NOMO-1 (cell line): ENCODE results near the gene EHD1.
A peak's percentile ranks its signal among the peaks of the same experiment; 100 is the strongest.

Experiments used
- DNase-seq, 2 experiments: peaks; one replicate each; lab custom pipeline; 2025; ENCODE audit not compliant: unreplicated experiment in 2 of 2; lab: John Stamatoyannopoulos, UW

The EHD1 gene

DNA sequence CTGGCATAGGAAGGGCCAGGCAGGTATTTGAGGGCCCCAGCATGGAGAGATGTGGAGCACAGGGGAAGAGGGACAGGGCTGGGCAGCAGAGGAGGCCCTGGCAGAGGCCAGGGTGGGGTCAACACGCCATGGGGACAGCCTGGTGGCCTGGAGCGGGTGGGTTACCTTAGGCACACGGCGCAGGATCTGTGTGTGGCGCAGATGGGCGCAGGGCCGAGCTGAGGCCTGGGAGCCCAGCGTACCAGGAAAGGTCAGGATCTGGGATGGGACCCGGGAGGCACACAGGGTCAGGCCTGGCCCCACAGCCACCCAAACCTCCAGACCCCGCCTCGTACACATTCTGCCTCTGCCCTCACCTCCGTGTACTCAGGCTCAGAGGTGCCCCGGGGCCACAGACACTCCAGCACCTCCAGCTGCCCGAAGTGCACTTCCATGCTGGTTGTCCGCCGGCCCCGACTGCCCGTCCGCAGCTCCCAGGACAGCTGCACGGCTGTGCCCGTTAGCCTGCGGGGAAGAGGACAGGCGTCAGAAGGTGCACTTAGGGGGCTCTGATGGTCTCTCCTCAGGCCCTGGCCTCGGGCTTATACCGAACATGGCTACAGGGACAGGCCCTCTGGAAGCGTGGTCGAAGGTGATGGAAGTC is 32.2 kb upstream of the EHD1 start:
- no peak for DNase-seq

DNA sequence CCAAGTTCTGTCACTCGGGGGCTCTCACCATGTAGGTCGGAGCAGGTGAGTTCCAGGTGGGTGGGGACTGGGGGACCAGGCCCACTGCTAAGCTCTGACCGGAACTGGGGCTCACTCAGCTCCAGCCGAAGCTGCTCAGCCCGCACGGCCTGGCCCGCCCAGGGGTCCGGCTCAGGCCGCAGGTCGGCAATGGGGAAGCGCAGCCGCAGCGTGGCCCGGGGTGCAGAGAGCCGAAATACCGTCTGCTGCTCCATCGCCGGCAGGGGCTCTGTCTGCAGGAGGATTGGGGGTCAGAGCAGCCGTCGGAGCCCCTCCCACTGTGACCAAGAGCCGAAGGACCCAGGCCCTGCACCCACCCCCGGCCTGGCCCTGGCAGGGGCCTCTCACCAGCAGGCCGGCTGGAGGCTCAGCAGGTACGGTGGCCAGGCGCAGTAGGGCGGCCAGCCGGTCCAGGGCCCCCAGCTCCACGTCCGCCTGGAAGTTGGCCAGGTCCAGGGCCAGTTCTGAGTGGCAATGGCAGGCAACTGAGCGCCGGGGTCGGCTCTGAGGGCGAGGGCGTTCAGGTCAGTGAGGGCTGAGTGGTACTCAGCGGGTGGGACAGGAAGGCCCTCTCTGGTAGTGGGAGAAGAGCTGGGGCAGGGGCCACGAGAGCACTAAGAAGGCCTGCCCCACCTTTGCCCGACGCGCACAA is 31.4 kb upstream of the EHD1 start:
- DNase-seq, result no peak

DNA sequence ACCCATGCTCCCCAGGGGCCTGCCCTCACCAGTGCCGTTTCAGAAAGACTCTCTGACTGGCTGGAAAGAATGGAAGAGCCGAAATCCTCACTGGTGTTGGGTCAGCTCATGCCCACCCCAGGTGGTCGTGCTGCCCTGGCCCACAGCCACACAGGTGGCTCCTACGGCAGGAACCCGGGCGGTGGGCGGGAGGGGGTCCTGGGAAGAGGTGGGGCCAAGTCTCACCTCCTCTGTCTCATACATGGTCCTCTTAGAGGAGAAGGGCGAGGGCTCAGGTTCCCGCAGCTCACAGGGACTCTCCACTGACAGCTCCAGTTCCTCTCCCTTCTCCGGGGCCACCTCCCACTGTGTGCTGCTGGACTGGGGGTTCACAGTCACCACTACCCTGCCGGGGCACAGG is 30.3 kb upstream of the EHD1 start:
- no peak for DNase-seq

DNA sequence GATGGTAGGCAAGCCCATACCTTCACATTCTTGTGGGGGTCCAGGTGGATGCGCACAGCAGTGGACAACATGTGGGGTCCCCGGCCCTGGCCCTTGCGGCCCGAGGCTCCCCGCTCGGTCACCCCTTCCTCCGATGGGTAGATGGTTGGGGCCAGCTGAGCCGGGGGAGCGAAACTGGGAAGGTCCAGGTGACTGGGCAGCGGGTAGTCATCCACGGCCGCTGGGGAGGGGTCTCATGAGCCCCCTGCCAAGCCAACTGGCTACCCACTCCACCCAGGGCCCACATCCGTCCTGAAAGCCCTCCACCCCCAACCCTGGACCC is 27.9 kb upstream of the EHD1 start:
- DNase-seq, result no peak

DNA sequence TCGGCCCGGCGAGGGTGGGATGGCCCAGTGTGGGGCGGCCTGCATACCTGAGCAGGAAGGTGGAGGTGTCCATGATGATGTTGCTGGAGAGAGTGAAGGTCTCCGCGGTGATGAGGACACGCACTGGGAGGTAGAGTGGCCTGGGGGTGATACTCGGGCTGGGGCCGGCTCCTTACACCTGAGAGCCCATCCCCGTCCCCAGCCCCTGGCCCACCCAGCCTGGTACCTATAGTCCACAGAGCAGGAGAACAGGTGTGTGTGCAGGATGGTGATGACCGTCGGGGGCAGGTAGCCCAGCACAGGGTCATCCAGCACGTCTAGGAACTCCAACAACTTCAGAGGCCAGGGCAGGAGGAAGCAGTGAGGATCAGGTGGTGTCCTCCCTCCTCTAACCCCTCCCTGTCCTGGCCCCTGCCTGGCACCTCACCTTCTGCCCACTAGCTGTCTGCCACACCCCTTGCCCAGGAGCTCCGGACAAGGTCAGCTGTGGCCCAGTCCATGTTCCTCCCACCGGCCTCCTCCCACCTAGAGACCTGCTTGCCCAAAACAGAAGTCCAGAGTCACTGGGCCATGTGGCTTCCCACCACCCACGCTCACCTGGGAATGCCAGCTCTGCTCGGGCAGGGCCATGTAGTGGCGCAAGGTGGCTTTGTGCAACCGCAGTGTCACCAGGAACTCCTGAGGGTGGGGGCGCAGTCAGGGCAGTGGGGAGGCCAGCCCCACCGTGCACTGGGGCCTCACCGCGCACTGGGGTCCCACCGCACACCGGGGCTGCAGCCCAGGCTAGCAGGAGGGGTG is 27.3 kb upstream of the EHD1 start:
- no peak for DNase-seq

DNA sequence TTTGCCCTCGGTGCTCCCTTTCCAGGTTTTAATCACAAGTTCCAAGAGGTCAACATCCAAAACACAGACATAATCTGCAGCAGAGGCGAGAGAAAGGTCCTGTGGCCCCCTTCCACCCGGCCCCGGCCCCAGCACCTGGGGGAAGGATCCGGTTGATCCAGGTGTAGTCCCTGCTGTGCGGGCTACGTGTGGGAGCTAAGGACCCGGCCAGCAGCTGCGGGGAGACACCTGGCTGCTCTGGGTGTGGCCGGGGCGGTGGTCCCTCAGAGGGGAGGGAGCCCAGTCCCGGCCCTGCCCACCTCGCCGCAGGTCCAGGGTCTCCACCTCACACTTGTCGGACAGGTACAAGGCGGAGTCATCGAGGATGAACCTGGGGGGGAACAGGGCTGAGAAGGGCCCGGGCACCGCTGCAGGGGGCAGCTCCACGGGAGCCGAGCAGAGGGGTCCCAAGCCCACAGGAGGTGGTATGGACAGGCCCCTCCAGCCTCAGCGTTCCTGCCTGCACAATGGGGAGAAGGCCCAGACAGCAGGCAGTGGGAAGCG is 24.9 kb upstream of the EHD1 start:
- no peak for DNase-seq

DNA sequence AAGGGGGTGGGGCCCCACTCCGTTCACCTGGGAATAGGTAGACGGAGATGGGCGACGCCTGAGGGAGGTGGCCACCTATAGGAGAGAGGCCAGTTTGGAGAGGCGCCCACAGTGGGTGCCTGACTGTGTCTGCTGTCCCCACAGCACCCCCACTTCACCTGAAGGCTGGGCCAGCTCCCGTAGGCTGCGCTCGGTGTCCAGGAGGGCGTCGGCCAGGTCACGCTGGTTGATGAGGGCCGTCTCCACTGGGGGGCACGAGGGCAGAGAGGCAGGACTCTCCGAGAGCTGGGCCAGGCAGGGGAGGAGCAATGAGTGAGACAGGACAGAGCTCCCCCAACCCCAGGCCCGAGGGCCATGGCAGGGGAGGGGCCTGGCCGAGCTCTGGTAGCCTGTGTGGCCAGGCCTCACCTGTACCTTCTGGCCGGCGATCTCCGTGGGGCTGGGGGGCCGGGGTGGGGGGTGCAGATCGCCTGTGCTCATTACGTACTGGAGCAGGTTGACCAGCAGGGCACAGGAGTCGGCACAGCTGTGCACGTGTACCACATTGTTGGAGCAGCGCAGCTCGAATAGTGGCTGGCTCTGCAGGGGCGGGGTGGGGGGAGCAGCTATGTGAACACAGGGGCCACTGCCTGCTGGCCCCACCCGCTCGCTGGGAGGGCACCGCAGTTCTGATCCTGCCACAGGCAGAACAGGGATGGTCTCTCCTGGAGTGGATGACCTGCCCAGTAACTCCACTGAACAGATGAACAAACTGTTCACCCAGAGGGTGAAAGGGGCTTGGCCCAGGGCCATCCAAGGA is 23.9 kb upstream of the EHD1 start:
- DNase-seq, result no peak

DNA sequence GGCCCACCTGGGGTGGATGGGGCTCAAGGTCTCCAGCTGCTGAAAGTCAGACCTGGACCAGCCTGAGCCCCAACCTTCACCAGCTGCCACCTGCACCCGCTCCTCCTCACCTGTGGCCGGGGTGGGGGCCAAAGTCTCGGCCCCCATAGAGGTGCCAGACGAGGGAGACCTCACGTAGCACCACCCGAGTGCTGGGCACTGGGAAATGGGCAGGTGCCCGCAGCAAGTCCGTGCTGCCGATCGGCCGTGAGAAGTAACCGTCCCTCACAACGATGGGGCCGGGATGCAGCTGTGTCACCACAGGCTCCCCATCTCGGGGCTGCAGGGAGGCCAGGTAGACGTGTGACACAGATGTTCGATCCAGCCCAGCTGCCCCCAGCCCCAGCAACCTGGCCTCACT is 22.4 kb upstream of the EHD1 start:
- DNase-seq, result no peak

DNA sequence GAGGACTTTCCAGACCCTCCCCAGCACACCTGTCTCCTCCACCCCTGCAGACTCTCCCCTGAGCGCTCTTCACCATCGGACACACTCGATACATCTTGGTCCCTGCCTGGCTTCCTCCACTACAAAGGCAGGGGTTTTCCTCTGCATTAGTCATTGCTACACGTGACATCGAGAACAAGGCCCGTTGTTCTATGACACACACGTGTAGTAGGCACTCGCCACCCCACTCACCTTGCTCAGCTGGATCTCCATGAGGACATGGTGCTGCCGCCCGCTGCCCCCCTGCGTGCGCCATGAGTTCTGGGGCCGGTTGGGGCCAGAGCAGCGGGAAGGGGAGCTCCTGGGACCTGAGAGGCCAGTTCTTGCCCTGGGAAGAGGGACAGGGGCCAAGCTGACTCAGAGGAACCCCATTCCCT is 21.9 kb upstream of the EHD1 start:
- DNase-seq, result no peak

DNA sequence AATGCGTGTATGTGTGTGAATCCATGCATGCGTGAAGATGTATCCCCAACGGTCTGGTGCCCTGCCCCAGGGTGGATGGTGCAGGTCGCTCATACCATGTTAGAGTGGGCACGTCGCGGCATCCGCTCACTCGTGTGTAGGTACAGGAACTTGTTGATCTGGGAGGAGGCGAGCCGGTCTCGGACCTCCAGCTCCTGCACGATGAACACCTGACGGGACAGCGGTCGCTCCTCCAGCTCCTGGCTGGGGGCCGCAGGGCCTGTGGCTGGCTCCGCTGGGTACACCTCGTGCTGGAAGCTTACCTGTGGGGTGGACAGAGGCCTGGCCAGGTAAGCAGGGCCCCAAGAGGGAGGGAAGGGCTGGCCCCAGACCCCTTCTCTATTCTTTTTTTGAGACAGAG is 20.1 kb upstream of the EHD1 start:
- no peak for DNase-seq

DNA sequence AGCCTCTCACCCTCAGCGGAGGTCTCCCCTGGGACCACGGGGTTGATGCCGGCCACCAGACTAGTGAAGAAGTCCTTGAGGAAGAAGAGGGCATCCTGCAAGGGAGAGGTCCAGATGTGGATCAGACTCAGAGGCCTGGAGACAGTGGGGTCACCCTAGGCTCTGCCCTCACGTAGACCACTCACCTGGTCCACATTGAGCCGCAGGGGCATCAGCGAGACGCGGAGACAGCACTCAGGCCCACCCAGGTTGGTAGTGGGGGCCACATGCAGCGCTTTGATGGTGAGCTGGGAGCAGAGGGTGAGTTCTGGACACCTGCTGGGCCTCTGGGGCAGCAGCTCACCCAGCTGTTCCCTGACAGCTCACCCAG is 19.6 kb upstream of the EHD1 start:
- no peak for DNase-seq

DNA sequence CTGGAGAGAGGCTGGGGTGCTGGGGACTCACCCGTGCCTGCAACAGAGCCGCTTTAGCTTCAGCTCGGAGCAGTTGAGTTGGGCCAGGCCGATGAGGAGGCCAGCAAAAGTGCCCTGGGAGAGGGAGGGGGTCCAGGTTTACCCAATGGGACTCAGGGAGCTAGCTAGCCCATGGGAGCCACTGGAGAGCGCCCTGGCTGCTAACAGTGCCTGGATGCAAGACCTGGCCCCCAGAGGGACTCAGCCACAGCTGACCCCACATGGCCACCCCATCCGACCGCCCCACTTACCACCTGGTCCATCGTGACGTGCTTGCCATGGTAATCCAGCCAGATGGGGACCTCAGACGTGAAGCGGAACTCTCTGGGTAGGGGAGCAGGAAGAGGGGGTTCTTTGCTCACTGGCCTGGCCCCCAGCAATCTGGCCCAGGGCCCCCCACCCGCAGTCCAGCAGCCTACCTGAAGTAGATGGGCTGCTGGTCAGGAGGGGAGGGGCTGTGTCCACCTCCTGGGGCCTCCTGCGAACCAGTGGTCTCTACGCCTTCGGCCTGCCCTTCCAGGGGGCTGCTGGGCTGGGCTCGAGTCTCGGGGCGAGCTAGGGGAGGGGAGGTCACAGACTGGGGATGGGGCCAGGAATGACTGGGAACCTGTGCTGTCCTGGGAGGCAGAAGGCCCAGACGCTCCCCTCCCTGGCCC is 19.1 kb upstream of the EHD1 start:
- no peak for DNase-seq

DNA sequence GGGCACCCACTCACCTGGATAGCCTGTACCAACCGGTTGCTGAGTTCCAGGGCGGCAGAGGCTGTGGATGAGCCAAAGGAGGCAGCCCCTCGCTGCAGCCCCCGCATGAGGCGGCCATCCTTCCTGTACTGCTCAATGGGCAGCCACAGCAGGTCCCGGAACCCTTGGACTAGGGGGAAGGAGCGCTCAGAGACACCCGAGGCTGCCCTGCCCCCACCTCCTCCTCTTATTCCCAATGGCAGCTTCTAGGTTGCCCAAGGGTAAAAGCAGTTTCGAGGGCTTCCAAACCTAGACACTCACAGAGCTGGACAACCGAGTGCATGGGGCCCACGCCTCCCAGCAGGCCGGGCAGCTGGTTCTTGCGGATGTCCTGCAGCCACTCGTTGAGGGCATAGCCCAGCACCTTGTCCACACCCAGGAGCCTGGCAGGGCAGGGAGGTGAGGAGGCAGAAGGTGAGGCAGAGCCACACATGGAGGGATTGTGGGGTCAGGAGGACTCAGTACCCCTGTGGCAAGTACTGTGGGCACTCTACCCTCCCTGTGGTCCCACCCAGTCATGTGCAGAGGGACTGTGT is 18.1 kb upstream of the EHD1 start:
- DNase-seq, result no peak

DNA sequence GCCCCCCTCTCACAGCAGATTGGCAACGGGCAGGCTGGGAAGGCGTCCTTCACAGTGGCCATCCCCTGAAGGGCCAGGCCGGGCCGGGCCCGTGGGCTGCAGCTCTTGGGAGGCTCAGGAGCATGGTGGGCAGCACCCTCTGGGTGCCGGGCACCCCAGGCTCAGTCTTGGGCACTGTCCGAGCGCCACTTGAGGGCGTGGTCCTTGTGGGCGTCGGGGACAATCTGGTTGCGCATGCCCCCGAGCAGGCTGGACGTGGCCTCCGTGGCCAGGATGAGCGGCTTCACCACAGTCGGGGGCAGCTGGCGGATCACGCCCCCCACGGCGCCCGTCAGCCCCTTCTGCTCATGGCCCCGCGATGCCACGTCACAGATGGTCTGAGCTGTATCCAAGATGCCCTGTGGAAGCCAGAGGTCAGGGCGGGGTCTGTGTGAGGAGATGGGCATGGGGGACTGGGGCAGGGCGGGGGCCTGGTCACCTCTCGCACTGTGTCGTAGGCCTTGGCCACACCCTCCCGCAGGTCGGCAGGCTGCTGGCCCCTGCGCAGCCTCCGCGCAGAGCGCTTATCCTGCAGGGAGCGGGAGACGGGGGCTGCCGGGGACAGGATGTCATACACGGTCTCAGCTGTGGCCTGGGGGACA is 16.5 kb upstream of the EHD1 start:
- DNase-seq, result no peak

DNA sequence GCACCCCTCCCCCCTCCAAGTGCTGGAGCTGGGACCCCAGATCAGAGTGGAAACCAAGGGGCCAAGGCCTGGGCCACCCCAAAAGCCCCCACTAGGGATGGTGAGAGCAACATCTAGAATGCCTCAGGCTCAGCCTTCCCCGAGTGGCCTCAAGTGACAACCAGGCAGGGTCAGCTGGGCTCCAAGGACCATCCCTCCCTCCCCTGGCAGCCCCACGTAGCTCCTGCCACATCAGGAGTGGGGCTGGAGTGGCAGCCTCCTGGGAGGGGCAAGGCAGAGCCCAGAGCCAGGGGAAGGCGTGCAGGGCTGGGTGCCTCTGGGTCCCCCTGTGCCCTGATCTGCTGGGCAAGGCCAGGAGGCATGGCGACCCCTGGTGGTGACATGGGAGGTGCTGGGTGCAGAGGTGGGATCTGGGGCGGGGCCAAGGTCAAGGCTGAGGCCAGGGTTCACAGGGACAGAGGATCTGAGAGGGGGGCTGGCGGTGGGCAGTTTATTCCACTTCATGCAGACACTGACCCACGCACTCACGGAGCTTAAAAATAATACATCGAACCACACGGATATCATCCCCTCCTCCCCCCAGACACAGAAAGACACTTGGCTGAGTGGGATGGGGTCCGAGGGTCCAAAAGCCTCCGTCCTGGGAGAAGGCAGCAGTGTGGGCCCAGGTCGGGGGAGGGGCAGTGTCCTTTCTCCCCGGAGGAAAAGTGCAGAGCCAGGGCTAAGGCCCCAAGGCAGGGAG is 15.8 kb upstream of the EHD1 start:
- peak; percentile 54 to 75 for DNase-seq

DNA sequence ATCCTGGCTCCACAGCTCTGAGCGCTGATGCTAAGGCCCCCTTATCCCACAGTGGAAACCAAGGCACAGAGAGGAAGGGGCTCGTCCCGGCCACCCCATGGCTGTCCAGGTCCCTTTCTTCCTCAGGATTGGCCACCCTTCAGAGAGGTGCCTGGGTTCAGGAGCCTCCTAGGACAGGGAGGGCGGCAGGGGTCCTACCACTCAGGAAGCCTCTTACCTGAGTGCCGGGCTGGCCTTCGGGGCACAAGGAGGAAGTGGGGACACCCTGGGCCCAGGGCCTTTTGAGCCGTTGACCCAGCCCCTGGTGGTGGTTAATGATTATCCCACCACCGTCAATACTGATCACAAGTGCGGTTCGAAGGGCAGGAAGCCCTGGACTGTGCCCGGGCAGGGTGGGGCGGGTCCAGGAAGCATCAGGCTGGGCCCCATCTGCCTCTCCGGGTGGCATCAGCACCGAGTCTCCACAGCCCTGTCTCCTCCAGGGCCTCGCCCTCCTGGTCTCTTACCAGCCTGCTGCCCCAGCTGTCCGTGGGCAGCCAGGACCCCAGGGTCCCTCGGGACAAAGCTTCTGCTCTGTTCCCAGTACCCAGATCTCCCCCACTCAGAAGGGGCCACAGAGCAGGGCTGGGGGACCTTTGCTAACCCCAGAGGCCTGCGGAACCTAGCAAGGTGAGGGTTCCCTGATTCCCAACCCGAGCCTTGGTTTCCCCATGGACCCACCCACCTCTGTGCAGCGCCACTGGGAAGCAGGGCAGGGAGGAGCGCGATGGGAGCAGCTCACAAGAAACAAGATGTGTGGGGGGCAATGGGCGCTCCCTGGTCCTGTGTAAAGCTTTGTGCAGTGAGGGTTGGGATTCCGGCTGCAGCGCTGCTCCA is 15.0 kb upstream of the EHD1 start:
- no peak for DNase-seq

DNA sequence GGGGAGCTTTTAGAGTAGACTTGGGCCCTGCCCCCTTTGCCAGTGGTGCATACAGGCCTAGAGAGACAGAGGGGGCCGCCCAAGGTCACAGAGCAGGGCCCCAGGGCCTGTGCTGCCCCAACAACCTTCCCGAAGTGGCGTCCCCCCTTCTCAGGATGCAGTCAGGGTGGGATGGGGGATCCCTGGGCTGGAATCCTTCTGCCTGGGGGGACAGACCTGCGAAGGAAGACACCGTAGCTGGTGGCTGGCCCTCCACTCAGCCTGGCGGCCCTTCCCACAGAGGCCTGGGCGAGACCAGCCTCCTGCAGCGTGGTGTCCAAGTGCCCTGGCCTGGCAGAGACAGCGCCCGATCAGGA is 14.4 kb upstream of the EHD1 start:
- no peak for DNase-seq

DNA sequence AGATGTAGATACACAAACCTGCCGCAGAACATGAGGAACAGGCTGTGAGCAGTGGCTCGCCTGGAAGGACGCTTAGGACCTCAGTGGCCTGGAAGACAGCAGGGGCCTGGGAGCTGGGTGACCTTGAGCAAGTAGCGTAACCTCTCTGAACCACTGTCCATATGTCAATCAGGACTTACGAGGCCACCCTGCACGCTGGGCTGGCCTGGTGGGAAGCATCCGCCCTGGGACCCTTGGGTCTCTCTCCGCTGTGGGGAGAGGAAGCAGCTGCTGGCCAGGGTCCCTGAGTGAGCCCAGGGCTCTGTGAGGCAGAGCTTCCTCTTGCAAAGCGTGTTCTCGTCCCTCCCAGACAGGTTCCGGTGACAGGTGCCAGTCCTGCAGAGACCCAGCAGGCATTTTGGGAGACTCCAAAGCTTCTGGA is 14.0 kb upstream of the EHD1 start:
- DNase-seq, result no peak
